Endothelial cell of umbilical vein (primary cell): ENCODE measurements around the gene PROK1. TPM values are rescaled to one million over a fixed set of nuclear protein-coding genes. Genes with fewer than 3 reads are reported as not detected.

Source experiments
- BruUV-seq: library from RNA; stranded (reverse); fragments of 400-500 nt; replicated peaks from 2 replicates; lab custom pipeline; 2021; lab: Mats Ljungman, UMichigan
- CTCF ChIA-PET: fragments of 300-600, 350-600 bp; sonication (Branson Sonifier 250); formaldehyde crosslinking; loops from one replicate; lab custom pipeline; 2021; ENCODE audit warnings: antibody characterized with exemption, inconsistent platforms; lab: Charles Lee
- POLR2A ChIA-PET: fragments of 300-600, 350-600 bp; sonication (Branson Sonifier 250); formaldehyde crosslinking; loops from one replicate; lab custom pipeline; 2021; ENCODE audit warnings: antibody characterized with exemption, inconsistent platforms; lab: Charles Lee
- DNase-seq: peaks from one replicate; pipeline ENCODE4 v3.0.0-alpha.2; 2011; ENCODE audit warnings: low read depth, low spot score
- FAIRE-seq: peaks from 2 replicates; lab custom pipeline; 2011; peaks lifted over from hg19 to GRCh38; lab: Jason Lieb, UNC
- H2AFZ ChIP-seq: 2 replicates; pipeline ENCODE4 v1.6.0; 2012; ENCODE audit warnings: low read depth, low read length, control low read depth, inconsistent platforms
- H3K27ac ChIP-seq: 2 replicates; pipeline ENCODE4 v1.5.1; 2011; ENCODE audit warnings: low read depth, mild to moderate bottlenecking, control low read depth, low read length, moderate library complexity; ENCODE audit not compliant: insufficient read depth
- H3K27me3 ChIP-seq, 2 experiments: 2 replicates each; pipeline versions ENCODE4 v1.6.0 to v1.6.1; 2011; ENCODE audit warnings: low read length in 2 of 2, mixed read lengths in 1 of 2; ENCODE audit not compliant: control insufficient read depth in 2 of 2, insufficient read depth in 2 of 2
- H3K36me3 ChIP-seq, 2 experiments: 2 replicates in 1 of 2; 3 replicates in 1 of 2; pipeline ENCODE4 v1.5.1; 2011; ENCODE audit warnings: low read length in 2 of 2, mild to moderate bottlenecking in 1 of 2, moderate library complexity in 1 of 2; ENCODE audit not compliant: control insufficient read depth in 2 of 2, insufficient read depth in 2 of 2; ENCODE audit errors: extremely low read depth in 1 of 2
- H3K4me1 ChIP-seq: 3 replicates; pipeline ENCODE4 v1.5.1; 2011; ENCODE audit warnings: mild to moderate bottlenecking, low read length; ENCODE audit not compliant: control insufficient read depth, insufficient read depth; ENCODE audit errors: extremely low read depth
- H3K4me2 ChIP-seq: 2 replicates; pipeline ENCODE4 v1.6.1; 2011; ENCODE audit warnings: low read length, control low read depth, mixed read lengths; ENCODE audit not compliant: insufficient read depth
- H3K4me3 ChIP-seq, 3 experiments: fragments of 200-600 bp in 1 of 3; sonication (generic), shearing (Covaris generic) in 1 of 3; replicated peaks in 1 of 3; 2 replicates each; pipeline ENCODE4 v1.5.1; 2011 to 2016; ENCODE audit warnings: control low read depth in 3 of 3, low read length in 3 of 3, mild to moderate bottlenecking in 2 of 3, inconsistent platforms in 1 of 3, low read depth in 1 of 3, moderate library complexity in 1 of 3; ENCODE audit not compliant: insufficient read depth in 1 of 3
- H3K79me2 ChIP-seq: 2 replicates; pipeline ENCODE4 v1.6.0; 2012; ENCODE audit warnings: low read length, inconsistent platforms; ENCODE audit not compliant: control insufficient read depth, insufficient read depth
- H3K9ac ChIP-seq: replicated peaks from 2 replicates; pipeline ENCODE3; 2011; ENCODE audit warnings: low read length, control low read depth; ENCODE audit not compliant: insufficient read depth; ENCODE audit errors: extremely low read depth
- H3K9me1 ChIP-seq: replicated peaks from 3 replicates; pipeline ENCODE4 v1.6.0; 2011; ENCODE audit warnings: mild to moderate bottlenecking, low read length; ENCODE audit not compliant: control insufficient read depth, insufficient read depth; ENCODE audit errors: extremely low read depth
- H3K9me3 ChIP-seq: replicated peaks from 2 replicates; pipeline ENCODE4 v1.5.1; 2012; ENCODE audit warnings: low read length, inconsistent platforms; ENCODE audit not compliant: control insufficient read depth, insufficient read depth
- H4K20me1 ChIP-seq: replicated peaks from 2 replicates; pipeline ENCODE3; 2011; ENCODE audit warnings: mild to moderate bottlenecking, low read length; ENCODE audit not compliant: control insufficient read depth, insufficient read depth; ENCODE audit errors: extremely low read depth
- EZH2 ChIP-seq: IDR thresholded peaks from 2 replicates; pipeline ENCODE4 v1.6.1; 2012; ENCODE audit warnings: borderline replicate concordance, low read depth, mild to moderate bottlenecking, moderate library complexity, low read length, inconsistent platforms; ENCODE audit not compliant: severe bottlenecking
- GATA2 ChIP-seq: IDR thresholded peaks from 2 replicates; pipeline ENCODE4 v1.7.0; 2011; ENCODE audit warnings: low read depth, mild to moderate bottlenecking, moderate library complexity, mixed read lengths, low read length; ENCODE audit not compliant: insufficient read length, insufficient read depth
- MYC ChIP-seq: IDR thresholded peaks from one replicate; pipeline ENCODE4 v1.6.1; 2011; ENCODE audit warnings: mild to moderate bottlenecking, low read depth, low read length
- POLR2A ChIP-seq: IDR thresholded peaks from 2 replicates; pipeline ENCODE4 v1.6.1; 2012; ENCODE audit warnings: low read depth, mild to moderate bottlenecking, control low read depth, low read length
- POLR2AphosphoS5 ChIP-seq: IDR thresholded peaks from 2 replicates; pipeline ENCODE4 v1.6.1; 2012; ENCODE audit warnings: low read depth, mild to moderate bottlenecking, control low read depth, low read length, moderate library complexity; ENCODE audit not compliant: insufficient read depth
- dilution Hi-C: fragments of 300-500 bp; cut with MboI; formaldehyde crosslinking; loops from one replicate; pipeline ENCODE4 v1.15.0; 2019; ENCODE audit warnings: low sequenced_read_pairs; ENCODE audit not compliant: extremely low pct_ligation_motif_present
- intact Hi-C: fragments of 100-400 bp; cut with micrococcal nuclease; formaldehyde crosslinking; loops from one replicate; pipeline ENCODE4 v1.10.0; 2022
- polyA plus RNA-seq, 4 experiments: library from polyadenylated mRNA; depleted of rRNA in 3 of 4; stranded (reverse) in 3 of 4; unstranded in 1 of 4; fragments of >200 nt; gene quantifications; 2 replicates each; pipeline versions ENCODE4 v1.2.1 to v1.2.3, GENCODE V29; 2011 to 2012; ENCODE audit warnings: missing spikeins in 1 of 4
- total RNA-seq: library from RNA; stranded (reverse); gene quantifications from 2 replicates; pipeline ENCODE4 v1.2.3, GENCODE V29; 2021
- TF ChIP-seq, protein P1 (sequence below), 2 donors: IDR thresholded peaks; 1 replicate in 1 of 2; 2 replicates in 1 of 2; pipeline ENCODE4 v1.5.1; 2011; ENCODE audit warnings: low read length in 2 of 2, mild to moderate bottlenecking in 2 of 2, moderate library complexity in 2 of 2, control low read depth in 1 of 2, inconsistent platforms in 1 of 2, low read depth in 1 of 2; ENCODE audit not compliant: insufficient read depth in 1 of 2; ENCODE audit errors: extremely low read depth in 1 of 2
- TF ChIP-seq, protein P2 (sequence below): IDR thresholded peaks from 2 replicates; pipeline ENCODE4 v1.6.1; 2011; ENCODE audit not compliant: insufficient read depth, insufficient read length

Gene PROK1
- total and polyA plus RNA-seq, 2 donors (not counting 3 experiments of a cell fraction or from before 2014, with no cell fraction given) = not detected

DNA sequence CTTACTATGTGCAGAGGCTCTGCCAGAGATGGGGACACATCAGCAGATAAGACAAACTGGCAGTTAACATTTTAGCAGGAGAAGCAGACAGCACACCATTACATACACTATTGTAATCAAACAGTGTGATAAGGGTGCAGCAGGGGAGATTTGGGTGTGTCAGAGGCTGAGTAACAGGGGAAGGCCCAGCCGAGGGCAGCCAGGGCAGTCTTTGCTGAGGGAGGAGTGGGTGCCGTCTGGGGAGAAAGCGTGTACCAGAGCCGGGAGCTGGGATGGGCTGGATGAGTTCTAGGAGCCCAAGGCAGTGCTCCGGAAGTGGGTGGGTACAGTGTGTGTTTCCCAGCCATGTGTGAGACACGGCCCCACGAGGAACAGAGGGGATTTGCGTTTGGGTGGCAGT, 36.8 kb downstream of the PROK1 start:
- Histone ChIP-seq H3K27ac (no peak overlapping the region), H2AFZ (no peak overlapping the region), H3K4me1 (no peaks in the 10 kb centered on the region), H3K27me3 (no peaks in the 10 kb centered on the region), H3K4me3 (no peak overlapping the region), H3K9me3 (no peaks in the 10 kb centered on the region), H3K9ac (no peak overlapping the region), H3K79me2 (no peaks in the 10 kb centered on the region), H3K36me3 (no peaks in the 10 kb centered on the region), H4K20me1 (no peaks in the 10 kb centered on the region), H3K9me1 (no peaks in the 10 kb centered on the region), H3K4me2 (no peak overlapping the region)
- intact Hi-C loops = no loop called here
- ChIA-PET CTCF (interaction anchor here (1.1 kb wide), 1 partner anchor 10 kb away, joined by 3 read pairs; no protein-coding TSS in a partner anchor), POLR2A (no interaction called here)
- BruUV-seq = no TSS peak
- FAIRE-seq (no peak), DNase-seq (no peak)
- dilution Hi-C loops = no loop called here
- TF ChIP-seq POLR2A (no peak), POLR2AphosphoS5 (no peak), MYC (no peak), EZH2 (no peak), GATA2 (no peak)
- TF ChIP-seq, protein P1, sequence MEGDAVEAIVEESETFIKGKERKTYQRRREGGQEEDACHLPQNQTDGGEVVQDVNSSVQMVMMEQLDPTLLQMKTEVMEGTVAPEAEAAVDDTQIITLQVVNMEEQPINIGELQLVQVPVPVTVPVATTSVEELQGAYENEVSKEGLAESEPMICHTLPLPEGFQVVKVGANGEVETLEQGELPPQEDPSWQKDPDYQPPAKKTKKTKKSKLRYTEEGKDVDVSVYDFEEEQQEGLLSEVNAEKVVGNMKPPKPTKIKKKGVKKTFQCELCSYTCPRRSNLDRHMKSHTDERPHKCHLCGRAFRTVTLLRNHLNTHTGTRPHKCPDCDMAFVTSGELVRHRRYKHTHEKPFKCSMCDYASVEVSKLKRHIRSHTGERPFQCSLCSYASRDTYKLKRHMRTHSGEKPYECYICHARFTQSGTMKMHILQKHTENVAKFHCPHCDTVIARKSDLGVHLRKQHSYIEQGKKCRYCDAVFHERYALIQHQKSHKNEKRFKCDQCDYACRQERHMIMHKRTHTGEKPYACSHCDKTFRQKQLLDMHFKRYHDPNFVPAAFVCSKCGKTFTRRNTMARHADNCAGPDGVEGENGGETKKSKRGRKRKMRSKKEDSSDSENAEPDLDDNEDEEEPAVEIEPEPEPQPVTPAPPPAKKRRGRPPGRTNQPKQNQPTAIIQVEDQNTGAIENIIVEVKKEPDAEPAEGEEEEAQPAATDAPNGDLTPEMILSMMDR (IDR thresholded peaks at IDR 0.05; ENCODE audit: extremely low read depth in 1 of 2, insufficient read depth in 1 of 2, low read depth in 1 of 2, low read length in 2 of 2) = no peak
- TF ChIP-seq, protein P2, sequence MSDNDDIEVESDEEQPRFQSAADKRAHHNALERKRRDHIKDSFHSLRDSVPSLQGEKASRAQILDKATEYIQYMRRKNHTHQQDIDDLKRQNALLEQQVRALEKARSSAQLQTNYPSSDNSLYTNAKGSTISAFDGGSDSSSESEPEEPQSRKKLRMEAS = no peak
